Neural cell (in vitro differentiated cells): ENCODE measurements around the gene ZCWPW1. TPM values are rescaled to one million over a fixed set of nuclear protein-coding genes. Genes with fewer than 3 reads are reported as not detected.

Experiments
- H2AFZ ChIP-seq: fragments of 200-600, 300-800 bp; sonication (generic), shearing (Covaris generic); 2 replicates; pipeline ENCODE4 v1.6.0; 2014; ENCODE audit warnings: low read depth, mild to moderate bottlenecking, antibody characterized with exemption, low read length, moderate library complexity
- H3F3A ChIP-seq: fragments of 200-600 bp; shearing (Covaris generic); 2 replicates; pipeline ENCODE4 v1.6.1; 2016; ENCODE audit warnings: mild to moderate bottlenecking, moderate library complexity, mixed read lengths, antibody characterized with exemption, low read length; ENCODE audit not compliant: insufficient read depth, poor library complexity, severe bottlenecking
- H3K27ac ChIP-seq: fragments of 200-600, 300-800 bp; sonication (generic), shearing (Covaris generic); 2 replicates; pipeline ENCODE4 v1.5.1; 2014; ENCODE audit warnings: mild to moderate bottlenecking, low read length, moderate library complexity
- H3K27me3 ChIP-seq: fragments of 300-800, 200-600 bp; sonication (generic), shearing (Covaris generic); 2 replicates; pipeline ENCODE4 v1.6.0; 2014; ENCODE audit warnings: mild to moderate bottlenecking, low read depth, low read length, moderate library complexity; ENCODE audit not compliant: insufficient read depth
- H3K36me3 ChIP-seq: fragments of 300-800, 200-600 bp; sonication (generic), shearing (Covaris generic); 2 replicates; pipeline ENCODE4 v1.5.1; 2014; ENCODE audit warnings: mild to moderate bottlenecking, antibody characterized with exemption, low read length, moderate library complexity; ENCODE audit not compliant: insufficient read depth
- H3K4me2 ChIP-seq: fragments of 300-800, 200-600 bp; sonication (generic), shearing (Covaris generic); 2 replicates; pipeline ENCODE4 v1.6.0; 2014; ENCODE audit warnings: mild to moderate bottlenecking, low read length
- H3K4me3 ChIP-seq: fragments of 300-800, 200-600 bp; sonication (generic), shearing (Covaris generic); 2 replicates; pipeline ENCODE4 v1.5.1; 2014; ENCODE audit warnings: mild to moderate bottlenecking, low read length, moderate library complexity
- H3K79me2 ChIP-seq: fragments of 200-600 bp; shearing (Covaris generic); replicated peaks from 2 replicates; pipeline ENCODE4 v1.6.0; 2014; ENCODE audit warnings: mild to moderate bottlenecking, low read length, moderate library complexity; ENCODE audit not compliant: insufficient read depth
- H3K9ac ChIP-seq: fragments of 300-800, 200-600 bp; sonication (generic), shearing (Covaris generic); 2 replicates; pipeline ENCODE4 v1.6.1; 2016; ENCODE audit warnings: mild to moderate bottlenecking, low read length, mixed read lengths
- H3K9me2 ChIP-seq: fragments of 200-600 bp; shearing (Covaris generic); 2 replicates; pipeline ENCODE4 v1.6.1; 2016; ENCODE audit warnings: mild to moderate bottlenecking, low read length, mixed read lengths; ENCODE audit not compliant: insufficient read depth
- H3K9me3 ChIP-seq: fragments of 200-600, 300-800 bp; sonication (generic), shearing (Covaris generic); 2 replicates; pipeline ENCODE4 v1.6.1; 2016; ENCODE audit warnings: mild to moderate bottlenecking, mixed run types, low read length, moderate library complexity, mixed read lengths
- H4K20me1 ChIP-seq: fragments of 200-600 bp; shearing (Covaris generic); 2 replicates; pipeline ENCODE4 v1.6.1; 2016; ENCODE audit warnings: mild to moderate bottlenecking, mixed run types; ENCODE audit not compliant: insufficient read depth
- EP300 ChIP-seq: fragments of 450-650 bp; conservative IDR thresholded peaks from 2 replicates; pipeline ENCODE4 v1.6.1; 2014; ENCODE audit warnings: antibody characterized with exemption, mild to moderate bottlenecking, moderate library complexity; ENCODE audit not compliant: poor library complexity, severe bottlenecking
- EZH2 ChIP-seq: fragments of 200-600, 300-800 bp; shearing (Covaris generic), sonication (generic); IDR thresholded peaks from 2 replicates; pipeline ENCODE4 v1.6.1; 2014; ENCODE audit warnings: antibody characterized with exemption, low read length, borderline replicate concordance, mild to moderate bottlenecking; ENCODE audit not compliant: insufficient read depth, poor library complexity, severe bottlenecking
- MXI1 ChIP-seq: fragments of 450-650 bp; conservative IDR thresholded peaks from 2 replicates; pipeline ENCODE4 v1.6.1; 2014; ENCODE audit warnings: antibody characterized with exemption, mild to moderate bottlenecking; ENCODE audit not compliant: poor library complexity, severe bottlenecking
- POLR2AphosphoS5 ChIP-seq: IDR thresholded peaks from 2 replicates; pipeline ENCODE4 v1.6.1; 2012
- RAD21 ChIP-seq: fragments of 450-650 bp; conservative IDR thresholded peaks from 2 replicates; pipeline ENCODE4 v1.6.1; 2014; ENCODE audit warnings: antibody characterized with exemption, mild to moderate bottlenecking, moderate library complexity
- SMC3 ChIP-seq: fragments of 450-650 bp; conservative IDR thresholded peaks from 2 replicates; pipeline ENCODE4 v1.6.1; 2014; ENCODE audit warnings: antibody characterized with exemption, mild to moderate bottlenecking, moderate library complexity; ENCODE audit not compliant: poor library complexity
- TAF1 ChIP-seq: IDR thresholded peaks from 2 replicates; pipeline ENCODE4 v1.6.1; 2012; ENCODE audit warnings: low read depth
- polyA plus RNA-seq: library from polyadenylated mRNA; depleted of rRNA; stranded (reverse); fragments of >200 nt; gene quantifications from 2 replicates; pipeline ENCODE4 v1.2.3, GENCODE V29; 2014
- TF ChIP-seq, protein P1 (sequence below): fragments of 450-650 bp; IDR thresholded peaks from 2 replicates; pipeline ENCODE4 v1.5.1; 2014; ENCODE audit warnings: antibody characterized with exemption, mild to moderate bottlenecking, moderate library complexity; ENCODE audit not compliant: poor library complexity, severe bottlenecking
- TF ChIP-seq, protein P2 (sequence below): IDR thresholded peaks from 2 replicates; pipeline ENCODE4 v1.6.1; 2012; ENCODE audit warnings: borderline replicate concordance

ZCWPW1 gene
- polyA plus RNA-seq, 1 donor from 2014 or later, result 6.8 TPM

DNA sequence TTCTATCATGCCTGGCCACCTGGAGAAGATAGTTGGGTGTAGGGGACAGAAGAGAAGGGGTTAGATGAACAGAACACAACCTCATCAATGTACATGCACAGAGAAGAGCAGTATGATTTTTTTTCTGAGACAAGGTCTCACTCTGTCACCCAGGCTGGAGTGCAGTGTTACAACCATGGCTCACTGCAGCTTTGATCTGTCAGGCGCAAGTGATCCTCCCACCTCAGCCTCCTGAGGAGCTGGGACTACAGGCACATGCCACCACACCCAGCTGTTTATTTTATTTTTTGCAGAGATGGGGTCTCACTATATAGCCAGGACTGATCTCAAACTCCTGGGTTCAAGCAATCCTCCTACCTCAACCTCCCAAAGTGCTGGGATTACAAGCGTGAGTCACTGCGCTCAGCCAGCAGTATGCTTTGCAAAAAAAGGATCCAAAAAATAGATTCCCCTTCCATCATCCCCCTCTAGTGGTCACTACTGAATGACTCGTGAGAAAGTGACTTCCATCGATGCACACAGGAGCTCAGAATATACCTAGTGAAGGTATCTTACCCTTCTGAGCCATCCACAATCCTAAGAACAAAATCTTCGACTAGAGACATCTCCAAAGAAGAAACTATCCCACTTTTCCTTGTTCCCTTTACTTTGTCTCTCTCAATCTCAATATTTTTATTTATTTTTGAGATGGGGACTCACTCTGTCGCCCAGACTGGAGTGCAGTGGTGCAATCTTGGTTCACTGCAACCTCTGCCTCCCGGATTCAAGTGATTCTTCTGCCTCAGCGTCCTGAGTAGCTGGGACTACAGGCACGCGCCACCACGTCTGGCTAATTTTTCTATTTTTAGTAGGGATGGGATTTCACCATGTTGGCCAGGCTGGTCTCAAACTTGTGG, 21.0 kb downstream of the ZCWPW1 start:
- Histone ChIP-seq H2AFZ (no peak overlapping the region), H3K27ac (no peak overlapping the region), H3K27me3 (no peaks in the 10 kb centered on the region), H3F3A (no peaks in the 10 kb centered on the region), H3K79me2 (no peaks in the 10 kb centered on the region), H3K9me2 (no peaks in the 10 kb centered on the region), H3K4me3 (no peak overlapping the region), H3K36me3 (no peaks in the 10 kb centered on the region), H3K9me3 (no peaks in the 10 kb centered on the region), H3K4me2 (no peak overlapping the region), H3K9ac (no peak overlapping the region), H4K20me1 (no peaks in the 10 kb centered on the region)
- TF ChIP-seq, protein P1, sequence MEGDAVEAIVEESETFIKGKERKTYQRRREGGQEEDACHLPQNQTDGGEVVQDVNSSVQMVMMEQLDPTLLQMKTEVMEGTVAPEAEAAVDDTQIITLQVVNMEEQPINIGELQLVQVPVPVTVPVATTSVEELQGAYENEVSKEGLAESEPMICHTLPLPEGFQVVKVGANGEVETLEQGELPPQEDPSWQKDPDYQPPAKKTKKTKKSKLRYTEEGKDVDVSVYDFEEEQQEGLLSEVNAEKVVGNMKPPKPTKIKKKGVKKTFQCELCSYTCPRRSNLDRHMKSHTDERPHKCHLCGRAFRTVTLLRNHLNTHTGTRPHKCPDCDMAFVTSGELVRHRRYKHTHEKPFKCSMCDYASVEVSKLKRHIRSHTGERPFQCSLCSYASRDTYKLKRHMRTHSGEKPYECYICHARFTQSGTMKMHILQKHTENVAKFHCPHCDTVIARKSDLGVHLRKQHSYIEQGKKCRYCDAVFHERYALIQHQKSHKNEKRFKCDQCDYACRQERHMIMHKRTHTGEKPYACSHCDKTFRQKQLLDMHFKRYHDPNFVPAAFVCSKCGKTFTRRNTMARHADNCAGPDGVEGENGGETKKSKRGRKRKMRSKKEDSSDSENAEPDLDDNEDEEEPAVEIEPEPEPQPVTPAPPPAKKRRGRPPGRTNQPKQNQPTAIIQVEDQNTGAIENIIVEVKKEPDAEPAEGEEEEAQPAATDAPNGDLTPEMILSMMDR, result peak; percentile 29
- no peak for TF ChIP-seq POLR2AphosphoS5

DNA sequence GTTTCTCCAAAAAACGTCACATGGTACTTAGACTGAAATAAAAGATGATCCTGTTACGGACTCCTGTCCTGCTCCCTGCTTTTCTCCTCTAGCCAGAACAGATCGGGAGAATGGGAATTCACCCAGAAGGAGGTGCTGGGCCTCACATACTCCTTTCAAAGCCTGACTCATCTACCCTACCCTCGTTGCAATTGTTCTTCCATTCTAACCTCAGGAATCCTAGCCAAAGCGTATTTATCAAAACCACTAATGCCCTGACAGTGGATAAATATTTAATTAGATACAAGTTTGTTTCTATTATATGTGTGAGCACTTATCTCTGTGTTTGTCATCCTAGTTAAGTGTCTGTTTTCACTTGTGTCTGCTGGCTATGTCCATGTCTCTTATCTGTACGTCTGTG, 21.7 kb downstream of the ZCWPW1 start:
- Histone ChIP-seq H3K4me2 (no peak overlapping the region), H3K27me3 (no peaks in the 10 kb centered on the region), H3K27ac (no peak overlapping the region), H3F3A (no peaks in the 10 kb centered on the region), H4K20me1 (no peaks in the 10 kb centered on the region), H3K79me2 (no peaks in the 10 kb centered on the region), H3K36me3 (no peaks in the 10 kb centered on the region), H3K9me3 (no peaks in the 10 kb centered on the region), H3K4me3 (no peak overlapping the region), H3K9me2 (no peaks in the 10 kb centered on the region), H3K9ac (no peak overlapping the region), H2AFZ (no peak overlapping the region)
- TF ChIP-seq, protein P2, sequence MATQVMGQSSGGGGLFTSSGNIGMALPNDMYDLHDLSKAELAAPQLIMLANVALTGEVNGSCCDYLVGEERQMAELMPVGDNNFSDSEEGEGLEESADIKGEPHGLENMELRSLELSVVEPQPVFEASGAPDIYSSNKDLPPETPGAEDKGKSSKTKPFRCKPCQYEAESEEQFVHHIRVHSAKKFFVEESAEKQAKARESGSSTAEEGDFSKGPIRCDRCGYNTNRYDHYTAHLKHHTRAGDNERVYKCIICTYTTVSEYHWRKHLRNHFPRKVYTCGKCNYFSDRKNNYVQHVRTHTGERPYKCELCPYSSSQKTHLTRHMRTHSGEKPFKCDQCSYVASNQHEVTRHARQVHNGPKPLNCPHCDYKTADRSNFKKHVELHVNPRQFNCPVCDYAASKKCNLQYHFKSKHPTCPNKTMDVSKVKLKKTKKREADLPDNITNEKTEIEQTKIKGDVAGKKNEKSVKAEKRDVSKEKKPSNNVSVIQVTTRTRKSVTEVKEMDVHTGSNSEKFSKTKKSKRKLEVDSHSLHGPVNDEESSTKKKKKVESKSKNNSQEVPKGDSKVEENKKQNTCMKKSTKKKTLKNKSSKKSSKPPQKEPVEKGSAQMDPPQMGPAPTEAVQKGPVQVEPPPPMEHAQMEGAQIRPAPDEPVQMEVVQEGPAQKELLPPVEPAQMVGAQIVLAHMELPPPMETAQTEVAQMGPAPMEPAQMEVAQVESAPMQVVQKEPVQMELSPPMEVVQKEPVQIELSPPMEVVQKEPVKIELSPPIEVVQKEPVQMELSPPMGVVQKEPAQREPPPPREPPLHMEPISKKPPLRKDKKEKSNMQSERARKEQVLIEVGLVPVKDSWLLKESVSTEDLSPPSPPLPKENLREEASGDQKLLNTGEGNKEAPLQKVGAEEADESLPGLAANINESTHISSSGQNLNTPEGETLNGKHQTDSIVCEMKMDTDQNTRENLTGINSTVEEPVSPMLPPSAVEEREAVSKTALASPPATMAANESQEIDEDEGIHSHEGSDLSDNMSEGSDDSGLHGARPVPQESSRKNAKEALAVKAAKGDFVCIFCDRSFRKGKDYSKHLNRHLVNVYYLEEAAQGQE, result no peak
- no peak for TF ChIP-seq TAF1
- TF ChIP-seq EP300, result no peak
- no peak for TF ChIP-seq SMC3
- no peak for TF ChIP-seq POLR2AphosphoS5
- no peak for TF ChIP-seq MXI1
- TF ChIP-seq EZH2, result no peak
- no peak for TF ChIP-seq RAD21
- TF ChIP-seq, protein P1, result no peak
